Ovary (tissue), 9 donors: ENCODE results near the gene STXBP4. TPM values are rescaled to one million over a fixed set of nuclear protein-coding genes. Genes with fewer than 3 reads are reported as not detected.

ENCODE experiments used
- DNase-seq, 5 donors: peaks; one replicate each; pipeline ENCODE4 v3.0.0-alpha.2; 2019 to 2020
- H3K27ac ChIP-seq, 2 donors: fragments of 200-600 bp; one replicate each; pipeline versions ENCODE4 v1.5.1 to v1.8.0; 2019 to 2022
- H3K27me3 ChIP-seq: fragments of 200-600 bp; one replicate; pipeline ENCODE4 v1.8.0; 2022
- H3K36me3 ChIP-seq: fragments of 200-600 bp; sonication (generic); one replicate; pipeline ENCODE4 v1.5.1; 2019
- H3K4me1 ChIP-seq: one replicate; pipeline ENCODE4 v1.8.1; 2013; ENCODE audit warnings: mild to moderate bottlenecking, moderate library complexity; ENCODE audit not compliant: insufficient read depth
- H3K4me3 ChIP-seq: fragments of 200-600 bp; sonication (generic); one replicate; pipeline ENCODE4 v1.5.1; 2017
- H3K9me3 ChIP-seq, 2 donors: fragments of 200-600 bp in 1 of 2; sonication (generic) in 1 of 2; one replicate each; pipeline versions ENCODE4 v1.5.1 to v1.8.1; 2013 to 2019; ENCODE audit warnings: mild to moderate bottlenecking in 1 of 2, moderate library complexity in 1 of 2
- EP300 ChIP-seq: sonication (generic); formaldehyde crosslinking; IDR thresholded peaks from one replicate; pipeline ENCODE4 v1.6.1; 2017; ENCODE audit warnings: antibody characterized with exemption
- POLR2A ChIP-seq: fragments of 450-650 bp; IDR thresholded peaks from one replicate; pipeline ENCODE4 v1.6.1; 2017; ENCODE audit warnings: antibody characterized with exemption, mild to moderate bottlenecking, moderate library complexity
- WGBS, 3 donors: extraction: QIAGEN DNeasy Blood & Tissue Kit in 1 of 3; methylation state at CpG; one replicate each; pipeline versions ENCODE4 v1.1.5 to v1.1.7; 2013 to 2017; 5-methylcytosine and 5-hydroxymethylcytosine counted together
- intact Hi-C, 4 donors: fragments of 100-400 bp; cut with DNase I; formaldehyde crosslinking; loops; one replicate each; pipeline versions ENCODE4 v1.11.0 to v1.15.1; 2022 to 2023
- polyA plus RNA-seq, 2 donors: library from polyadenylated mRNA; stranded (reverse); fragments of 200-250 nt in 1 of 2; fragments of 350-450 nt in 1 of 2; fragmentation: Illumina TruSeq in 1 of 2; extraction: RNeasy Lipid Tissue Mini Kit (QIAGEN cat#74804) in 1 of 2; gene quantifications; one replicate each; pipeline ENCODE4 v1.2.3, GENCODE V29; 2013 to 2014
- total RNA-seq, 7 donors: library from RNA; depleted of rRNA in 2 of 7; stranded (reverse); fragments of >200 nt in 2 of 7; fragmentation: NEBNext Ultra II Directional in 3 of 7; extraction: Animal tissue kit (Norgen Biotek cat#: 25700) in 3 of 7; gene quantifications; one replicate each; pipeline versions ENCODE4 v1.1.0 to v1.2.4, GENCODE V29; 2016 to 2023
- TF ChIP-seq, protein P1 (sequence below), 3 donors: fragments of 450-650 bp in 2 of 3; fragments of 200-600 bp in 1 of 3; IDR thresholded peaks; one replicate each; pipeline versions ENCODE4 v1.5.1 to v1.8.0; 2016 to 2022; ENCODE audit warnings: antibody characterized with exemption in 3 of 3, mild to moderate bottlenecking in 1 of 3
- donor health status: DM: no; HTN: no; CAD: no; lungs with moderate emphysema.
- donor health status: DM: no; HTN: no; CAD: no.
- donor health status: Bipolar disorder and iron deficiency.
- donor health status: DM: yes; HTN: yes; CAD: no.
- donor health status: DM: no; HTN: no; CAD: no.
- donor health status: DM: yes; HTN: yes; CAD: no.

Gene STXBP4
- total and polyA plus RNA-seq, 9 donors = 2.4 to 63.1 (median 16.5) TPM

DNA sequence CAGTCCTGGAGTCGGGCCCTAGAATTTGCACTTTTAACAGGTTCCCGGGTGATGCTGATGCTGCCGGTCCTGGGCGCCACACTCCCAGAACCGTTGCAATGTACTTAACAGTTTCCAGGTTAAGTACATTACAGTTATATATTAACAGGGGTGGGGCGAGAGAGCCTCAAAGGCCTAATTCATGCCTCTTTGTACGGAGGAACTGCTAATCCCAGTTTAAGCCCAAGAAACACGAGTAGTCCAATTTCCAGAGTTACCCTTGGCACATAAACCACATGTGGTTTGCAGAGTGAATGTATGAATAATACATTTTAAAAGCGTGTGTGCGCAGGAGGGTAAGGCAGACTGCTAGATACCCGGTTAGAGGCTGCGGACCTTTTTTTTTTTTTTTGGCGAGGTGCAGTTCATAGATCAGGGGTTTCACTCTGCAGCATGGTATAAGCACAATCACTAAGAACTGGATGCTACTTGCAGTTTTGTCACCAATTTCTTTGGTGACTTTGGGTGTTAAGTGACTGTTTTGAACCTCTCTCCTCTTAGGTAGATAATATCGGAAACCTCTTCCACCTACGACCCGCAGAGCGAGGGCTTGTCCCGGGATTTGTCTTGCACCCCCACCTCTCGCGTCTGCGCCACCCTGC lies 824 bp upstream of the STXBP4 start:
- H3K27ac ChIP-seq = peak overlapping the region in 1 of 2 donors; percentile 63
- H3K36me3 ChIP-seq = no peaks in the 10 kb centered on the region
- intact Hi-C loops = no loop called here
- no peaks in the 10 kb centered on the region for H3K9me3 ChIP-seq
- DNase-seq = no peak
- no peaks in the 10 kb centered on the region for H3K27me3 ChIP-seq
- H3K4me3 ChIP-seq = peak overlapping the region; percentile 76
- 0 to 1% (median 1%) methylated on average over 21 of the region's 21 CpGs for WGBS, 3 donors
- H3K4me1 ChIP-seq = peaks cover 2% of the 10 kb centered on the region
- no peak for TF ChIP-seq EP300
- TF ChIP-seq, protein P1, sequence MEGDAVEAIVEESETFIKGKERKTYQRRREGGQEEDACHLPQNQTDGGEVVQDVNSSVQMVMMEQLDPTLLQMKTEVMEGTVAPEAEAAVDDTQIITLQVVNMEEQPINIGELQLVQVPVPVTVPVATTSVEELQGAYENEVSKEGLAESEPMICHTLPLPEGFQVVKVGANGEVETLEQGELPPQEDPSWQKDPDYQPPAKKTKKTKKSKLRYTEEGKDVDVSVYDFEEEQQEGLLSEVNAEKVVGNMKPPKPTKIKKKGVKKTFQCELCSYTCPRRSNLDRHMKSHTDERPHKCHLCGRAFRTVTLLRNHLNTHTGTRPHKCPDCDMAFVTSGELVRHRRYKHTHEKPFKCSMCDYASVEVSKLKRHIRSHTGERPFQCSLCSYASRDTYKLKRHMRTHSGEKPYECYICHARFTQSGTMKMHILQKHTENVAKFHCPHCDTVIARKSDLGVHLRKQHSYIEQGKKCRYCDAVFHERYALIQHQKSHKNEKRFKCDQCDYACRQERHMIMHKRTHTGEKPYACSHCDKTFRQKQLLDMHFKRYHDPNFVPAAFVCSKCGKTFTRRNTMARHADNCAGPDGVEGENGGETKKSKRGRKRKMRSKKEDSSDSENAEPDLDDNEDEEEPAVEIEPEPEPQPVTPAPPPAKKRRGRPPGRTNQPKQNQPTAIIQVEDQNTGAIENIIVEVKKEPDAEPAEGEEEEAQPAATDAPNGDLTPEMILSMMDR (IDR thresholded peaks at IDR 0.05) = no peak
- TF ChIP-seq POLR2A = no peak

DNA sequence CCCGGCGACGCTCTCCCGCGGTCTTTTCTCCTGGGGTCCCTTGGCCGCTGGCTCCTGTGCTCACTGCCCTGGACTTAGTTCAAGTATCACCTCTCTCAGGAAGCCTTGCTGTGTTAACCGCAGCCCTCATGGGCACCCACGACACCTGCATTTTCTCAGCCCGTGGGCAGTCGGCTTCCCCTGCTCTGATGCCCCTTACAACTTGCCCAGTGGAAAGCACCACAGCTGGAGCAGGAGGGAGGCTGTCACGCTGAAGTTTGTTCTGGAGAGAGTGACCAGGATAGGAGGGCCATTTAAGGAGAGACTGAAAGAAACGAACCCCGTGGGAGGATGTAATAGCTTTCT lies 395 bp downstream of the STXBP4 start:
- 0% methylated on average over 13 of the region's 13 CpGs for WGBS, 3 donors
- no peaks in the 10 kb centered on the region for H3K9me3 ChIP-seq
- intact Hi-C loops = no loop called here

DNA sequence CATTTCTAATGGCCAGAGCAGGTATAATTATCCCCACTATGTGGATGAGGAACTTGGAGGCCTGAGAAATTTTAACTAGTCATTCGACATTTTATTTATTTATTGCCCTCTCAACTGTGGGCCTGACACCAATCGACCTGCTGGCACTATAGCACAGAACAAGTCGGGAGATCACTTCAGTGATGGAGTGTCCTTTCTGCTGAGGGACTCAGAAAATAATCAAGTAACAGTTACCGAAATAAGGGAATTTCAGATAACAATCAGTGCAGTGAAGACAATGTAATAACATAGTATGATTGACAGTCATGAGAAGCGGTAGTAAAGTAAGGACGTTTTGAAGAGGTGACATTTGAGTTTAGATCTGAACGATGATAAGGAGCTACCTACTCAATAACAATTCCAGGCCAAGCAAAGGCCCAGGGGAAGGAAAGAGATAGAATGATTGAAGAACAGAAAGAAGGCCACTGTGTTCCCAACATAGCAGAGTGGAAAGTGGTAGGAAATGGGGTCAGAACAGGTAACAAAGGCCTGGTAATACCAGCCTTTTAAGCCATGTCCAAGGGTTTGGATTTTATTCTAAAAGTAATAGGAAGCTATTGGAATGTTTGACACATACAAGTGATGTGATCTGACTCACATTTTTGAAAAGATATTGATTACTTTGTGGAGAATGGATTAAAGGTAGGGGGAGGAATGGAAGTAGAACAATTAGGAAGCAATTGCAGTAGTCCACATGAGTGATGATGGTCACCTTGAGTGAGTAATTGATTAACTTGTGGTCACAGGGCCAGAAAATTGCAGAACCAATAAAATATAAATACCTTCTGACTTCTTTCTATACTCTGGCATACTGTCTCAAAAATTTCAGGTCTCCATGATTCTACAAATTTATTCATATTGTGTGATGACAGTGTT lies 1.4 kb downstream of the STXBP4 start:
- no peak for DNase-seq
- Histone ChIP-seq H3K36me3 (no peaks in the 10 kb centered on the region), H3K4me3 (peak overlapping the region; percentile 76), H3K4me1 (peaks cover 2% of the 10 kb centered on the region), H3K9me3 (no peaks in the 10 kb centered on the region), H3K27me3 (no peaks in the 10 kb centered on the region), H3K27ac (peak overlapping the region in 1 of 2 donors; percentile 63)
- intact Hi-C loops = no loop called here
- TF ChIP-seq EP300 (no peak), POLR2A (no peak)
- TF ChIP-seq, protein P1 (IDR thresholded peaks at IDR 0.05) = no peak
- WGBS, 3 donors = 50 to 53% (median 51%) methylated on average over 7 of the region's 7 CpGs

More for the DNA sequence above, 395 bp downstream of the STXBP4 start:
- peaks cover 2% of the 10 kb centered on the region for H3K4me1 ChIP-seq
- peak overlapping the region; percentile 76 for H3K4me3 ChIP-seq
- no peaks in the 10 kb centered on the region for H3K27me3 ChIP-seq
- TF ChIP-seq POLR2A = no peak
- no peak for TF ChIP-seq EP300
- TF ChIP-seq, protein P1 (IDR thresholded peaks at IDR 0.05) = no peak
- peak overlapping the region; percentile 54 to 63 for H3K27ac ChIP-seq
- no peaks in the 10 kb centered on the region for H3K36me3 ChIP-seq
- no peak for DNase-seq

DNA sequence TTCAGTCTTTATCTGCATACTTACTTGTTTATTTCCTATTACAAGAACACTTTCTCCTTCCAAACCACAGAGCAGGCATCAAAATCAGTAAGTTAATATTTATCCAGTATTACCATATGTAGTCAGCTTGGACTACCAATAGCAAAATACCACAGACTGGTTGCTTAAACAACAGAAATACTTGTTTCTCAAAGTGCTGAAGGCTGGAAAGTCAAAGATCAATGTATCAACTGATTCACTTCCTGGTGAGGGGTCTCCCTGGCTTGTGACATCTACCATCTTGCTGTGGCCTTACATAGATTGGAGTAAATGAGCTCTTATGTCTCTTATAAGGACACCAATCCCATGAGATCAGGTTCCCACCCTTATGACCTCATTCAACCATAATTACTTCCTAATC lies 2.6 kb downstream of the STXBP4 start:
- no peak for DNase-seq
- intact Hi-C loops = no loop called here
- Histone ChIP-seq H3K9me3 (no peaks in the 10 kb centered on the region), H3K27ac (no peak overlapping the region), H3K36me3 (no peaks in the 10 kb centered on the region), H3K4me1 (peaks cover 2% of the 10 kb centered on the region), H3K4me3 (no peak overlapping the region), H3K27me3 (no peaks in the 10 kb centered on the region)
- TF ChIP-seq POLR2A (no peak), EP300 (no peak)
- TF ChIP-seq, protein P1 (IDR thresholded peaks at IDR 0.05) = no peak
